ENCODE results near the gene PPP1R9B.

Gene PPP1R9B

DNA sequence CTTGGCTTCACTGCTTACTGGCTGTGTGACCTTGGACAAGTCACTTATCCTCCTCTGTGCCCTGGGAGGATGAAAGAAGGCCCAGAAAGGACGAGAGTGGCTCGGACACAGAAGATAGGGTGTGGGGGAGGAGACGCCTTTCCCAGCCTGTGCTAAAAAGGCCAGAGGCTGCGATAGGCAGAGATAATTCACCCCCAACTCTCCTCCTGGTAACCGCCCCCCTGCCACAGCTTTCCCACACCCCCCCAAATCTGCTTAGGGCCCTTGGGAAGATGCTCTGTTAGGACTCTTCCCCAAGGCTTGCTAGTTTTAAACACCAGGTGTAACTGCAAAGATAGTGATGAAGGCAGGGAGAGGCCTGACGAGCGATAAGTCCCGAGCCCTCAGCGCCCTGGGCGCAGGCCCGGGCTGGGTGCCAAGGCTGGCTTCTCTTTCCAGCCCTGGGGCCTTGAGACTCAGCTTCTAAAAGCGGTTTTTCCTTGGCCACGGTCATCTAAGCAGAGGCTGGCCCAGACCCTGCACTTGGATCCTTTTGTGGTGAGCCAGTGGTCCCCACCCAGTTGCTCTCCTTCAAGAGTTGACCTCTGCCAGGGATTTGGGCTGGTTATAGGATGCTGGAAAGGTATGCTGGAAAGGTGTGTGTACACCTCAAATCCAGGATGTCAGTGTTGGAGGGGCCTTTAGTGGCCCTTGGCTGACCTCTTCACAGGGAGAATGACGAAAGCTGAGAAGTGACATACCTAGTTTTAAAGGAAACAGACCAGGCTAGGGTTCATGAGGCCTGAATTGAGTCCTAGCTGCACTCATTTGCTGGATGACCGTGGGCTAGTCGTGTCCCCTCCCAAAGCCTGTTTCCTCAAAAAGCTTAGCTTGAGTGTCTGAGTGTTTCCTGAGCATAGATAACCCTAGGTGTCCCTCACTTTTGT is 3.4 kb upstream of the PPP1R9B start:
- peak in 1 of 2 donors; percentile 39 for DNase-seq

DNA sequence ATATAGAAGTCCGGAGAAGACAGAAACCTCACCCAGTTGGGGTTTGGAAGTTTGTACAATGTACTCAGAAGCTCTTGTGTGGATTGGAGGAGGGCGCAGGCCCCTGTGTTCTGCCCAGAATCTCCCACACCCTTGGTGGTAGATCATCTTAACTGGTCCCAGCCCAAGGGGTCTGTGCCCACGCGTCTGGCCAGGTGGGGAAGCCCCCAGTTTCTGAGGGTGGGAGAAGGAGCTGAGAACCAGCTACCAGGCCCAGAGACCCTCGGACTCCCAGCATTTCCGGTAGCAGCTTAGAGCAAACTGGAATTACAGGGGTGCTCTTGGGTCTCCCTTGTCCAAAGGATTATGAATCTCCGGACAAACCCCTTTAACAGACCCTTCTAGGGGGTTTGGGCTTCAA is 2.3 kb upstream of the PPP1R9B start:
- DNase-seq: no peak

DNA sequence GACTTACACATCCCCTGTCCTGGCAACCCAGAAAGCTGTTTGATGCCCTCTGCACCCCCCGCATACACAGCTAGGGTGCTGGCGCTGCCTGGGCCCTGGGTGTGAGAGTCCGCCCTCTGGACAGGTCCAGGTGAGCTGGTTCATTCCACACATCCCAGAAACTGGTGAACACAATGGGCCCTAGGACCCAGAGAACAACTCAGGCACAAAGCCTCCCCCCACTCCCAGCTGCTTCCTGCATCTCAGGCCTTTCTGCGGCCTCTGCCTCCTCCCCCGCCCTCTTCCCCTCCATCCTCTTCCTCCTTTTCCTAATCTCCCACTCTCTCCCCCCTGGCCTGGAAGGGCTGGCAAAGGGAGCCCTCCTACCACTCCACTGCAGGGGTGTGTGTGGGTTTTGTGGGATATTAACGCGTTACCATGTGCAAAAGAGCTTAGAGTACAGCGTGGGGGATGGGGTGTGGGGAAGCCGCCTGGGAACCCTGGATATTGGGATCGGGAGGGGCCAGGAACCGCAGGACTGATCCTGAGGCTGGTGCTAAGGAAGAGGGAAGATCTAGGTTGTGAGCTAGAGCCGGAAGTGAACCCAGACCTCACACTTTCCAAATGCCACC is 1.6 kb upstream of the PPP1R9B start:
- peak; percentile 68 to 82 for DNase-seq

DNA sequence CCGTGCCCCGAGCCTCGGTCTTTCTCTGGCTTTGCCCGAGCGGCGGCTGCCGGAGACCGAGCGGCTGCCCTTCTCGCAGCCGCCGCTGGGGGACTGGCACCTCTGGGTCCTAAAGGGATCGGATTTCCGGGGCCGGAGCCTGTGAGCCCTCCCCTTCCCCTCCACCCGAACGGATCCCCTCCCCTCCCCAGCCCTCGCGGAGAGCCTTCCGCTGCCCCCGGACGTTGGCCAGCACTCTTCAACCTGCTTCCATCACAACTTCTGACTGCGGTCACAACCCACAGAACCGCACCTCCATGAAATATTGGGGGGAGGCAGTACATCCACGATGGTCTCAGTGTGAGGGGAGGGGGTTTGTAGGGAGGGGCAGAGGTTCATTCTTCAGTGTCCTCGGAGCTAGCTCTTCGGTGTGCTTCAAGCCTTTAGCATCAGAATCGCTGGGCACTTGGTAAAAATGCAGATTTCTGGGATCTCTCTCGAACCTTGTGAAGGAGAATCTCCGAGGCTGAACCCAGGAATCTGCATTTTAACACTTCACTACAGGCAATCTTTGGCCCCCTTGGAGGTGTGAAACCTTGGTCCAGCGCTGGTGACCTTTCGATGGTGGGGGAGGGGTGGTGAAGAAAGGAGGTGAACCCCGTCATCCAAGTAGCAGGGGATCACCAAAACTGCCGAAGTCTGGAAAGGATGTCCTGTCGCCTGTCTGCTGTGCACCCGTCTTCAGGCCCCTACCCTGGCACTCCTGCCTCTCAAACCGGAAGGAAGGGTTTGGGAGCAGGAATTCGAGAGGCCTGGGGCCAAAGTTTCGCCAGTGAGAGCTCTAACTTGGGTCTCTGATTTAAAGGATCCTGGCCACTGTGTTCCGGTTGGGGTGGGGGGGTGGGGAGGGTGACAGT is 812 bp upstream of the PPP1R9B start:
- peak; percentile 91 to 92 for DNase-seq

DNA sequence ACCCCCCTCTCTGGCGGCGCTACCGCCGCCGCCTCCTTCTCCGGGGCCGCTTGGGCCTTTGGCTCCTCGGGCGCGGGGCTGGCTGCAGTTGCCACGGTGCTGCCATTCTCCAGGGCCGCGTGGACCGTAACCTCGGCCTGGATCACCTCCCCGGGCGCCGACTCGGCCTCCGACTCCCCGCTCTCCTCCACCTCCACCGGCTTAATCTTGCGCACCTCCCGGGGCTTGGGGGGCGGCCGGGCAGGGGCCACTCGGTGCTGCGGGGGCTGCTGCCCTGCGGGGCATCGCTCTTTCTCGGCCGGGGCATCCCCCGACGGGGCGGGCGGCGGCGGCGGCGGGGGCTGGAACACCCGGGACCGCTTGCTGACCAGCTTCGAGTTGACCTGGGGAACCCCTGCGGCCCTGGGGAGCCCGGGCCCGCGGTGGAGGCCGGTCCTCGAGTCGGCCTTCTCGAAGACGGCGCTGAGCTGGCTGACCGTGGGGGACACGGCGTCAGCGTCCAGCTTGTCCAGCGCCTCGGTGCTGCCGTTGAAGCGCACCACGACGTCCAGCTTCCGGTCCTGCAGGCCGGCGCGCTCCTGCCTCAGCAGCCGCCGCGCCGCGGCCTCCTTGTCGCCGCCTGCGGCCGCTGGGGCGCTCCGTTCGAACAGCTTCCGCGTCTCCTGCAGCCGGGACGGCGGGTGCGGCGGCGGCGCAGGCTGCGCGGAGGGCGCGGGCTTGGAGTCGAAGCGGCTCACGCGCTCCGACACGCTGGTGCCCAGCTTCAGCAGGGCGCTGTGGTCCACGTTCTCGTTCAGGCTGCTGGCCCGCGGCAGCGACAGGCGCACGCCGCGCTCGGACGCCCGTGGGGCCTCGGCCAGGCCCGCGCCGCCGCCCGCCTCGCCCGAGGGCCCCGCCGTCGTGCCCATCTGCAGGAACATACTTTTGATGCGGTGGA is 792 bp downstream of the PPP1R9B start:
- peak; percentile 48 to 65 for DNase-seq

DNA sequence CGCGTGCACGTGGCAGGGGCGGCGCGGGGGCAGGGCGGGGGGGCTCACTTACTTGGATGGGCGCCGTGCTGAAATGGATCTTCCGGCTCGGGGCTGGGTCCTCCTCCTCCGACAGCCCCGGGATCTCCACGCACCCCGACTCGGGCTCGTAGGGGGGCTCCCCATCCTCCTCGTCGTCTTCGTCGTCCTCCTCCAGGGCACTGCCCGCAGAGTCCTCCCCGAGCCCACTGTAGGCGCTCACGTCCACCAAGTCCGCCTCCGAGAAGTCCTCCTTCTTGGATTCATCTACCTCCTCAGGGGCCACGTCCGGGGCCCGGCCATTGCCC is 1.4 kb downstream of the PPP1R9B start:
- no peak for DNase-seq

DNA sequence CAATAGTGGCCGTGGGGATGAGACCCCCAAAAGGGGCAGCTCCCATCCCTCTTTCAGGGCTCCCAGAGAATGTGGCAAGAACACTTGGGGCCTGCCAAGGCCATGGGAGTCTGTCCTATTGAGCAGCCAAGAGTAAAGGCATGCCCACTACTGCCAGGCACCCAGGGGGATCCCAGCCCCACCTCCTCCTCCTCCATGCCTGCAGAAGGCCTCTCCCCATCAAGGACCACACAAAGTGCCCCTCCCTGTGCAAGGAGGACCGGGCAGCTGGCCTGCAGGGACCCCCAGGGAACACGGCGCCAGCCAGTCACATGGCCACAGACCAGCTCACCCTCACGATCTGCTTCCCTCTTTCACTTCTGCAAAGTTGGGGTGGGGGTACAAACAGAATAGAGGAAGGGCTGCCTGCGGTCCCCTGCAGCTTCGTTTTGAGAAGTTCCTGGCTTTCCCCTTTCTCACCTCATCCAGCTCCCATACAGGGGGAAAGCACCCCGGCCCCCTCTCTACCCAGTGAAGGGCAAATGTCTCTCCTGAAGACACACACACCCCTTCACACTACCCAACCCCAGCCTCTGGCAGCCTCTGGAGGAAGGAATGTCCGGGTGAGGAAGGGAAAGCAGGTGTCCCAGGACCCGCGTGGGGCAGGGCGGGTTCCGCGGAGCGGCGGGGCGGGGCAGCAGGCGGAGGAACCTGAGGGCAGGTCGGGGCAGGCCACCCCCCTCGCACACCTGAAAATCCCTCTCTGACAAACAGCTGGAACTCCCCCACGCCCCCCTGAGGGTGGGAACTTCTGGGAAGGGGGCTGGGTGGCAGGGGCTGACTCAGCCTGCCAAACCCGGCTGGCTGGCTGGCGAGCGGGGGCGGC is 2.0 kb downstream of the PPP1R9B start:
- DNase-seq: peak; percentile 91

DNA sequence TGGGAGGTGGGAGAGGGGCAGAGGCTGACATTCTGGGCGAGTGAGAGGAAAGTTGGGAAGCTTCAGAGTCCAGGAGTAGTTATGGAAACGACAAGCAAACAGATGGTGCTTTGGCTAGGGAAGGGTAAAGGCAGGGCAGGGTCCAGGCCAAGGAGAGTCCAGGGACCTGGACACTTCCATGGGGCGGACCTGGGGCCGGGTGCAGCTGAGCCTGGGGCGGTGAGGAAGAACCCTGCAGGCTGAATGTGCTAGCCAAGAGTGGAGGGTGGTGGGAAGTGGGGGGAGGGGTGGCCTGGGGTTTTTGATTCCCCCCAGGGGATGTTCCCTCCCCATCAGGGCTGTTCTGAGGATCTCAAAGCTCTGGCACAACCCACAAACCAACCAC is 2.6 kb downstream of the PPP1R9B start:
- DNase-seq: no peak

DNA sequence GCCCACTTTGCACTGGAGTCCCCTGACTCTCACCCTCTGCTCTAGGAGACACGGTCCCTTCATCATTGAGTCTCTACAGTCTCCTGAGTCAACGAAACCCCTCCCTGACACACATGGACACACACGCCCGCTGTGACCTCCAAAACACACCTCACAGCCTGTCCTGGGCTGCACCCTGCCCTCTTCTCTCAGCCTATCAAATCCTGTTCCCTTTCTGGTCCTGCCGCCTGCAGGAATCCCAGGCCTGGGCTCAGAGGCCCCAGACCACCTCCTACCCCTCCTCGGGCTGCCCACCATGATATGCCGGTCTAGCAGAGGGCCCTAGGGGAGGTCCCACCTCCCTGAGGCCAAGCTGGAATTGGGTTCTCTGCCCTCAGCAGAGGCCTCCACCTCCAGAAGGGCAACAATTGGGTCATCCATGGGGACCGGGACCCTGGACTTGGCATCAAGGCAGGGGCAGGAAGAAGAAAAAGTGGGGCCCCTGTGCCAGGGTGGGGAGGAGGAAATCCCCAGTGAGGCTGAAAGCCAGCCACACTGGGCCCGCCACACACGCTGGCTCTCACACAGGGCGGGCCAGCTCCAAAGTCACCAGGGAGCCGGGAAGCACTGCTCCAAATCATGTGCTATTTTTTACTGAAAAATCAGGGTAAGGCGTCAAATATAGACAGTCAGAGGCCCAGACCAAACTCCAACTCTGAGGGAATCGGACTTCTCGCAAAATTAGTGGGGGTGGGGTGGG is 3.4 kb downstream of the PPP1R9B start:
- DNase-seq: no peak

DNA sequence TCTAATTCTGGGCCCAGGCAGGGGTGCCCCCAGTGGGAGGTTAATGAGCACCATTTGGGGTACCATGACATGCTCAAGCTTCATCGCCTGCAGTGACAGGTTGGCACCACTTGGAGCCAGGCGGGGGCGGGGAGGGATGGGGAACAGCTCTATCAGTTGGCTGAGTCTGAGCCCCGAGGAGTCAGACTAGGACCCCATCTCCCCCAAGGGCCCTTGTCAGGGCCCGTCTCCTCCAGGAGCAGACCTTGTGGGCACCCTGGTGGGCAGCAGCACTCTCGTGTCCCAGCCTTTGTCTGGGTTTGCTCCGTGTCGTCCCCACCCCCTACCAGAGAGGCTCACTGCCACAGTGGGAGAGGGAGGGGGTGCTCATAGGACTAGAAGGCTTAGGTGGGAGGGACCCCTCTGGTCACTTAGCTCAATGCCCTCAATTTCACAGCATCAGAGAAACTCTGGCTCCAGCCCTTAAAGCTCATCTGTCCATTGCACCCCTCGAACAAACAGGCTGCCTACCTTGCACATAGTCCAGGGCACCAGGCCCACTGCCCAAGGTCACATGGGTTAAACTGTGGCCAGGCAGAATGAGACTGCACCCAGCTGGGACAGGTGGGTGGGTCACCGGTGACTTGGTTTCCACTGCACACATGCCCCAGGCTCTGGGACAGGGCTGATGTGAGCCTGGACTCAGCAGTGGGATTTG is 4.1 kb downstream of the PPP1R9B start:
- no peak for DNase-seq

DNA sequence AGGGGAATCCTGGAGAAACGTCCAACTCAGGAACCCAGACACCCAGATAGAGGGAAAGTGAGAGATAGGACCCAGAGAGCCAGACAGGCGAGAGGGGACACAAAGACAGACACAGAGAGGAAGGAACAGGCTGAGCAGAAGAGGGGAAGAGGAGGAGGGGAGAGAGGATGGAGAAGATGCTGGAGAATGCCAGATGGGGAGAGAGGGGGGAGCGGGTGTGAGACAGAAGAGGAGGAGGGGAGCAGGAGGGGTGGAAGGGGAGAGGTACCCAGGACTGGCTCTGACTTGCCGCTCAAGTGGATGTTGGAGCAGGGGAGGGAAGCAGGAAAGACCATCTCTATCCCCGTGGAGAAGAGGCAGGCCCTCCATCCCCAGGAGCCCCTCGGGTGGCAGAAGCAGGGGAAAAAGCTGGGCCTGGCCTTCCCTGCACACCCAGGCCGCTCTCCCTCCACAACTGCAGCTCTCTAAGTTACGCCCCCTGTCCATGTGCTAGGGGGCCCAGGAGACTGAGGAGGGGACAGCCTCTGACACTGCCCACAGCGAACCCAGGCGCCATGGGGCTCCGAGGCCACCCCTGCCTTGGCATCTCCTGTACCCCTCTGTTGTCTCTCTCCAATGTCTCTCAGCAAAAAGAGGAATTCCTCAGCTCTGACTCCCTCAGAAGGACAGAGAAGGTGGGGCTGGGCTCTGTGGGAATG is 4.8 kb downstream of the PPP1R9B start:
- no peak for DNase-seq

DNA sequence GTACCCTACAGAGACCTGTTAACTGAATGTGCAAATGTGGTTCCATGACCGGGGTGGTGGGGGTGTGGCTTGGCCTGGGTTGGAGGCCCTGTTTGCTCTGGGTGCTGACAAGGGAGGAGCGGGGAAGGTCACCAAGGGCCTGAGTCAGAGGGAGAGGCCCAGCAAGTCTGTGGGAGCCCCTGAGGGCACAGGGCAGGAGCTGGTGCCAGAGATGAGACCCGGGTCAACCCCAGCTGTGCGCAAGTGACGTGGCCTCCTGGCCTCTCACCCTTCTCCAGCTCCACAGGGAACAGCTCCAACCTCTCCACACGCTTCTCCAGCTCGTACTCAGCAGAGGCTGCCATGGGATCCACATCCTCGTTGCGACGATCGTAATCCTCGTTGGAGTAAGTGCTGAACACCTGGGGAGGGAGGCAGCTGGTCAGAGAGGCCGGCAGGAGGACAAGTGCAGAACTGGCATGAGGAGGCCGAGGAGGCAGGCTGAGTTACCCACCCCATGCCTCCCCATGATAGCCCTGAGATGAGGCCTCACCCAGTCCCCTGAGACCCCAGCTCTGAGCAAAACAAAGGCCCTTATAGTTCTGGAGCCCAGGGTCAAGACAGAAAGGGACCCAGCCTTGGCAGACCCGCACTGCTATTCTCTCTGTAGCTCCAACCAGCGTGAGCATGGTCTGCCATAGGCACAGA is 5.5 kb downstream of the PPP1R9B start:
- no peak for DNase-seq

DNA sequence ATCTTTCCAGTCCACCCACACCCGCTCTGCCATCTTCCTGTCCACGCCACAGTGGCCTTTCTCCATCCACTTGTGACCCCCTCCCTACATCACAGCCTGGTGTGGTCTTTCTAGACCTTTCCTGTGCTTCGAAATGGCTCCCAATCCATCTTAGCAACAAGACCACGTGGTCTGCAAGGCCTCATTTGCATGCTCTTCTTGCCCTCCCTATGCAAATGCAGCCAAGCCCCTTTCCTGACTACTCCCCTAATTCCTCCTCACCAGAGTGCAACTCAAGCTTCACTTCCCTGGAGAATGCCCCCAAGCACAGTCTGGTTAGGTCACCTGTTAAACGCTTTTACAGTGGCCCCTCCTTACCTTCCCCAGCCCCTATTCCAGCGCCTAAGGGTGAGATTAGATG is 6.1 kb downstream of the PPP1R9B start:
- DNase-seq: no peak

DNA sequence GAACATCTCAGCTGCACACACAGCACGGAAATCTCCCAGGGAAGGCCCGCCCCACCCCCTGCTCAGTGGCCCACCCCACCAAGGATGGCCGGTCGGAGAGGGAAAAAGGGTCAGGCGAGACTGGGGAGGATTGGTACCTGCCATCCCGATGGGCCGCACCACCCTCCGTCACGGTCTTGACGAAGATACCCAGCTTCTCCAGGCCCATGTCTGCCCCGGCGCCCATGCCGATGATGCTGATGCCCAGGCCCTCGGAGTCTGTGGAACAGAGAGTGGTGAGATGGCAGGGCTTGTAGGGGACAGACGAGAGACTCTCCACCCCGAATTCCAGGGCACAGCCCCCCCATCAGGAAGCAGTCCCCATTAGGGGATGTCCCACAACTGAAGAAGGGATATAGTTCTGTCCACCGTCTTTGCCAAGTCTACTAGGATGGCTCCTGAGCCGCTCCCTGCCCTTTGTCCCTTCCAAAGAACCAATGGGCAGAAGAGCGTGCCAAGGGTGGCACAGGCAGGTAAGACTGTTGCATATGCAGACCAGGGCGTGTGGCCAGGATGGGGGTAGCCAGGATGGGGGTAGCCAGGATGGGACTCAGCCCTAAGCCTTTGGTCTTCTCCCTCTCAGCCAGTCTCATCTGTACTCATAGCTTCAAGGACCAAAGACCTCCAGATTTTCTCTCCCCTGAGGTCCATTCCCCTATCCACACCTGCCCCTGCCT is 6.9 kb downstream of the PPP1R9B start:
- DNase-seq: no peak

DNA sequence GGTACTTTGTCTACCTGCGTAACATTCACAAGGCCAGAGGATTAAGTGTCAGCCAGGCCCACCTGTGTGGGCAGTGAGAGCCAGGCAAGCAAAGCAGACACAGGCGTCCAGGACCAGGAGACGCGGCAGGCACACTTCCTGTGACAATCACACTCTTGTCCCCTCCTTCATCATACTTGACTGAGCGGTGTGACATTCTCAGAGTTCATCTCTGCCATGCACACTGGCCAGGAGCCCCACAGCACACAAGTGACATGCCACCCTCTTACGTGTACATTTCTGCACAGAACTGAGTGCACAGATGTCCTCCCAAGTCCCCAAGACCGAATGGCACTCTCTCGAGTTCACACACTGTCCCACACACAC is 8.7 kb downstream of the PPP1R9B start:
- DNase-seq: no peak

DNA sequence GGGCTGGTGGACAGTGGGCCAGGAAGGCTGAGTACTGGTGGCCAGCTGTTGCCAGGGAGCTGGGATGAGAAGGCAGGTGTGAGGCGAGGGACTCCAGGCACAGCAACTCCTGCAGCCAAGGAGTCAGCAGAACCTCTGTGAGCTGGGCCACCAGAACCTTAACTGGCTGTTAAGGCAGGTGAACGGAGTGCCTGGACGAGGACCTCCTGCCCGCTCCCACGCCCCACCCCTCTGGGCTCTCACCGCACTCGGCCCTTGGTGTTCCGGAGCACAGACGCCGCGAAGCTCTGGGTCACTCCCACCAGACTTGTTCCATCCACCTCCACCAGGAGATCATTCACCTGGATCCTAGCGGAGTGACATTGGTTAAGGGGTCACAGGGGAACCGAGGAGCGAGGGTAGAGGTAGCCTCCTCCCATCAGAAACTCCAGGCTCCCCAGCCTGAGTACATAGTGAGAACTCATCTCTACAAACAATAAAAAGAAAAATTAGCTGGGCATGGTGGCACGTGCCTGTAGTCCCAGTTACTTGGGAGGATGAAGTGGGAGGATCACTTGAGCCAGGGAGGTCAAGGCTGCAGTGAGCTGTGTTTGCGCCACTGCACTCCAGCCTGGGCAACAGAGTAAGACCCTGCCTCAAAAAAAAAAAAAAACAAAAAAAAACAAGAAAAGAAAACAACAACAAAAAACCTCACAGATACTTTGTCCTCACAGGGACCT is 9.3 kb downstream of the PPP1R9B start:
- DNase-seq: no peak
